Retina (tissue), 1 donor: ENCODE data around the gene ICA1.

Experiments
- DNase-seq: peaks from one replicate; pipeline ENCODE4 v3.0.0-alpha.2; 2016

The ICA1 gene

GRCh38 chr7:8197994-8198698 lies 63.8 kb downstream of the ICA1 start:
- DNase-seq, result no peak

GRCh38 chr7:8192897-8193296 lies 69.1 kb downstream of the ICA1 start:
- DNase-seq, result no peak

- peak; percentile 38 for DNase-seq
Measured at GRCh38 chr7:8190119-8190895, 71.7 kb downstream of the ICA1 start.

GRCh38 chr7:8189625-8190024 lies 72.3 kb downstream of the ICA1 start:
- no peak for DNase-seq

- peak; percentile 19 for DNase-seq
Measured at GRCh38 chr7:8185926-8186683, 75.9 kb downstream of the ICA1 start.

- DNase-seq, result no peak
Measured at GRCh38 chr7:8184221-8184620, 77.7 kb downstream of the ICA1 start.

- no peak for DNase-seq
Measured at GRCh38 chr7:8179486-8179885, 82.5 kb downstream of the ICA1 start.

GRCh38 chr7:8178353-8178752 lies 83.6 kb downstream of the ICA1 start:
- DNase-seq, result no peak

GRCh38 chr7:8177109-8177933 lies 84.6 kb downstream of the ICA1 start:
- DNase-seq, result no peak

- no peak for DNase-seq
Measured at GRCh38 chr7:8176370-8177081, 85.4 kb downstream of the ICA1 start.

GRCh38 chr7:8175929-8176369 lies 86.0 kb downstream of the ICA1 start:
- no peak for DNase-seq

- DNase-seq, result no peak
Measured at GRCh38 chr7:8172372-8173354, 89.3 kb downstream of the ICA1 start.

GRCh38 chr7:8169171-8169570 lies 92.8 kb downstream of the ICA1 start:
- DNase-seq, result no peak

- no peak for DNase-seq
Measured at GRCh38 chr7:8168336-8168735, 93.6 kb downstream of the ICA1 start.

GRCh38 chr7:8165150-8165549 lies 96.8 kb downstream of the ICA1 start:
- no peak for DNase-seq

GRCh38 chr7:8162181-8162580 lies 99.8 kb downstream of the ICA1 start:
- DNase-seq, result no peak

GRCh38 chr7:8161364-8161828 lies 100.6 kb downstream of the ICA1 start:
- no peak for DNase-seq

- no peak for DNase-seq
Measured at GRCh38 chr7:8160779-8161345, 101.1 kb downstream of the ICA1 start.

- no peak for DNase-seq
Measured at GRCh38 chr7:8160250-8160649, 101.7 kb downstream of the ICA1 start.

- DNase-seq, result no peak
Measured at GRCh38 chr7:8159595-8159994, 102.4 kb downstream of the ICA1 start.
